ENCODE measurements around the gene AUTS2.

Gene AUTS2

GRCh38 chr7:69946901-69947300 lies 348.6 kb downstream of the AUTS2 start:
- Histone ChIP-seq H3K9me2 (replicated peaks; ENCODE audit: insufficient read depth, low read length) (no peaks in the 10 kb centered on the region), H3K27me3 (ENCODE audit: low read length) (no peaks in the 10 kb centered on the region), H3F3A (ENCODE audit: insufficient read depth) (no peaks in the 10 kb centered on the region; the same call in 1 of the 2 replicates), H3K9ac (ENCODE audit: low read length) (no peak overlapping the region), H2AFZ (ENCODE audit: low read depth, low read length, severe bottlenecking) (no peak overlapping the region), H4K20me1 (ENCODE audit: low read depth, low read length) (0 out of 2 replicates have a peak, but pooled peaks cover 5% of the 10 kb centered on the region), H3K4me2 (ENCODE audit: low read depth, low read length, poor library complexity, severe bottlenecking) (no peak overlapping the region), H3K4me3 (ENCODE audit: insufficient read depth, low read length, poor library complexity, severe bottlenecking) (no peak overlapping the region), H3K79me2 (ENCODE audit: insufficient read depth, low read length) (0 out of 2 replicates have a peak, but pooled peaks cover 5% of the 10 kb centered on the region), H3K27ac (ENCODE audit: low read depth, low read length) (no peak overlapping the region), H3K36me3 (ENCODE audit: low read length) (no peaks in the 10 kb centered on the region), H3K9me3 (ENCODE audit: insufficient read depth, low read length) (no peaks in the 10 kb centered on the region)
- TF ChIP-seq EZH2phosphoT487 (conservative IDR thresholded peaks at IDR 0.05; ENCODE audit: low read length) (no peak), CTCF (IDR thresholded peaks at IDR 0.05; ENCODE audit: insufficient read depth, low read length, poor library complexity, severe bottlenecking) (no peak)

- Histone ChIP-seq H3F3A (ENCODE audit: insufficient read depth) (peaks cover 1% of the 10 kb centered on the region), H4K20me1 (ENCODE audit: low read depth, low read length) (no peaks in the 10 kb centered on the region), H3K27me3 (ENCODE audit: low read length) (no peaks in the 10 kb centered on the region), H3K4me3 (ENCODE audit: insufficient read depth, low read length, poor library complexity, severe bottlenecking) (no peak overlapping the region), H2AFZ (ENCODE audit: low read depth, low read length, severe bottlenecking) (no peak overlapping the region), H3K36me3 (ENCODE audit: low read length) (no peaks in the 10 kb centered on the region), H3K27ac (ENCODE audit: low read depth, low read length) (no peak overlapping the region), H3K79me2 (ENCODE audit: insufficient read depth, low read length) (0 out of 2 replicates have a peak, but pooled peaks cover 5% of the 10 kb centered on the region), H3K9me2 (replicated peaks; ENCODE audit: insufficient read depth, low read length) (no peaks in the 10 kb centered on the region), H3K9ac (ENCODE audit: low read length) (no peak overlapping the region), H3K4me2 (ENCODE audit: low read depth, low read length, poor library complexity, severe bottlenecking) (no peak overlapping the region), H3K9me3 (ENCODE audit: insufficient read depth, low read length) (no peaks in the 10 kb centered on the region)
- no peak for TF ChIP-seq CTCF (IDR thresholded peaks at IDR 0.05; ENCODE audit: insufficient read depth, low read length, poor library complexity, severe bottlenecking)
Measured at GRCh38 chr7:69947998-69948397, 349.7 kb downstream of the AUTS2 start.

GRCh38 chr7:69949122-69949521 lies 350.8 kb downstream of the AUTS2 start:
- Histone ChIP-seq H3K4me2 (ENCODE audit: low read depth, low read length, poor library complexity, severe bottlenecking) (no peak overlapping the region), H3K36me3 (ENCODE audit: low read length) (no peaks in the 10 kb centered on the region), H3K27me3 (ENCODE audit: low read length) (no peaks in the 10 kb centered on the region), H3K27ac (ENCODE audit: low read depth, low read length) (no peak overlapping the region), H3K4me3 (ENCODE audit: insufficient read depth, low read length, poor library complexity, severe bottlenecking) (no peak overlapping the region), H3K9ac (ENCODE audit: low read length) (no peak overlapping the region), H2AFZ (ENCODE audit: low read depth, low read length, severe bottlenecking) (no peak overlapping the region), H4K20me1 (ENCODE audit: low read depth, low read length) (no peaks in the 10 kb centered on the region), H3K9me3 (ENCODE audit: insufficient read depth, low read length) (no peaks in the 10 kb centered on the region), H3K9me2 (replicated peaks; ENCODE audit: insufficient read depth, low read length) (no peaks in the 10 kb centered on the region), H3F3A (ENCODE audit: insufficient read depth) (peaks cover 13% of the 10 kb centered on the region), H3K79me2 (ENCODE audit: insufficient read depth, low read length) (0 out of 2 replicates have a peak, but pooled peaks cover 5% of the 10 kb centered on the region)
- no peak for TF ChIP-seq CTCF (IDR thresholded peaks at IDR 0.05; ENCODE audit: insufficient read depth, low read length, poor library complexity, severe bottlenecking)
- TF ChIP-seq EZH2phosphoT487 (conservative IDR thresholded peaks at IDR 0.05; ENCODE audit: low read length) = no peak

All from SU-DHL-6 (cell line).